K562 (cell line): ENCODE data around the gene LDLRAD3.

Source experiments
- SP1 ChIP-seq: sonication (generic); formaldehyde crosslinking; IDR thresholded peaks from 2 replicates; pipeline ENCODE4 v1.8.1; 2022; ENCODE audit warnings: mild to moderate bottlenecking, missing genetic modification reagents
- ZNF3 ChIP-seq: fragments of 250-450 bp; sonication (Bioruptor Pico); IDR thresholded peaks from 2 replicates; pipeline ENCODE4 v1.5.0; 2021; ENCODE audit warnings: mild to moderate bottlenecking, moderate library complexity
- ZNF384 ChIP-seq: IDR thresholded peaks from 2 replicates; pipeline ENCODE4 v1.6.1; 2012; ENCODE audit warnings: low read depth, low read length, improper control_type of control experiment

- no peak for TF ChIP-seq SP1 (CRISPR knock-in tag)
- no peak for TF ChIP-seq ZNF384
- no peak for TF ChIP-seq ZNF3 (CRISPR knock-in tag)
Observed at GRCh38 chr11:36033936-36034335, 90.1 kb downstream of the LDLRAD3 start.
